ENCODE results near the gene FGFBP2.
"Not testable (repeated sequence)": the region's sequence is repeated elsewhere in the genome, so short reads cannot be mapped to it uniquely, and the experiment has no call there.

Gene FGFBP2

DNA sequence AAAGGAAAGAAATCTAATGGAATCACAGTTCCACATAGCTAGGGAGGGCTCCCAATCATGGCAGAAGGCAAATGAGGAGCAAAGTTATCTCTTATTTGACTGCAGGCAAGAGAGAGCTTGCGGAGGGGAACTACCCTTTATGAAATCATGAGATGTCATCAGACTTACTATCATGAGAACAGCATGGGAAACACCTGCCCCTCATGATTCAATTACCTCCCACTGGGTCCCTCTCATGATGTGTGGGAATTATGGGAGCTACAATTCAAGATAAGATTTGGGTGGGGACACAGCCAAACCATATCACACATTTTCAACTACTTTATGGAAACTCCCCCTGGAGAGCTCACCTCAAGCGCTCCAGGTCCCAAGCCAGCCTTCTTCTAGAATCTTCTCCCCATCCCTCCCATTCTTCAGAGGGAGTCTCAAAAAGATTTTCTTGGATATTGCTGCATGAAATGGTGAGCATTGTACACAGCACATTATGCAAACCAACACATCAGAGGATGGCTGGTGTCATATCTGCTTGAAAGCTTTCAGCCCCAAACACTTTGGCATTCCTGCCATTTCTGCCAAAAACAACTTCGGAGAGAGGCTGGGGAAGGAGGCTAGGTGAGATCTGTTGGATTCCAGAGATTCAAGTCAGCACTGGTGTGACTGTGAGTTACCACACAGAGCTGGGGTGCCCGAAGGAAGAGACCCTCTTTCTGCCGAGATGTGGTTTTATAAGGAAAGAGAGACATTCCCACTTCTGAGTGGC lies 31.3 kb downstream of the FGFBP2 start:
- DNase-seq (ENCODE audit: extremely low read depth in 1 of 2, low read depth in 1 of 2) = no peak

DNA sequence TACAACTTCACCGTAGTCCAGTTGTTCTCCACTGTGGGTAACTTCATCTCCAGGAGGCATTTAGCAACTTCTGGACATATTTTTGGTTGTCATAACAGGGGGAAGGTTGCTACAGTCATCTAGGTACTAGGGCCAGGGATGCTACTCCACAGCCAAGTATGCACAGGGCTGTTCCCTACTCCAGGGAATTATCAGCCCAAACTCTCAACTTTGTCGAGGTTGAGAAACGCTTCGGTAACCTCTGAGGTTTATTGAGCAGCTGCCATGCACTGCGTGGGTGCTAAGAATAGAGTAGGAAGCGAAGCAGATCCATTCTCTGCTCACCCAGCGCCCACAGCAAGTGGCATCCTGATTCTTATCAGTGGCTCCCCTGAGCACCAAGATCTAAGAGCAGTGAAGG lies 32.7 kb downstream of the FGFBP2 start:
- no peak for DNase-seq (ENCODE audit: extremely low read depth in 1 of 2, low read depth in 1 of 2)

DNA sequence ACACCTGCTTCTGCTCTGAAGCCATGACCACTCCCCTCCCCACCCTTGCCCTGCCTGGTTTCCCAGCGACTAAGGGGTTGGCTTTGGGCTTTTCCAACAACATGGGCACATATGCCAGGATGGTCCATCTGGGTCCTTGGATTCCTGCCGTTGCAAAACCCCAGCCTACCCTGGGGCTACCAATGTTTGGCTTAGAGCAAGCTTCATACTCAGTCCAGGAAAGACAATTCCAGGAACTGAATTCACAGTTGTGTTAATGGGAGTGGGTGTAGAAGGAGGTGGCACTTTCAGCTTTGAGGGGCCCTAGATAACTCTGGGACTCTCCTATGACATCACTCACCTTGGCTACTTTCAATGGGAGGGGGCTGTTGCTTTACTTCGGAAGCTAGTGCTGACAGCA lies 33.4 kb downstream of the FGFBP2 start:
- no peak for DNase-seq (ENCODE audit: extremely low read depth in 1 of 2, low read depth in 1 of 2)

DNA sequence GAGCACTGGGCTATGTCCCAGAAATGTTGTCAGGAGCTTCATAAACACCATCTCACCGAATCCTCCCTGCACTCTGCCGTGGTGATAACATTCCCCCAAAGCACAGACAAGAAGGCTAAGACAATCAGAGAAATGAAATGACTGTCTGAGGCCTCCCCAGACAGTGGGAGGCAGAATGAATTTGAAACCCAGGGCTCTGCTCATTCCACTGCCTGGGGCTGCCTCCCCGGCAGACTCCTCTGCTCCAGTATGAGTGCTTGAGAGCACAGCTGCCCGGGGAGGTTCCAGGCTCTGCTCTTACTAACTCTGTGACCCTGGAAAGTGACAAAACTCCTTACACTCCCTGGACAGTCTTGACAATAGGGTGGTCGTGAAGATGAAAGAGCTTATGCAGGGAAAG lies 34.1 kb downstream of the FGFBP2 start:
- no peak for DNase-seq (ENCODE audit: extremely low read depth in 1 of 2, low read depth in 1 of 2)

DNA sequence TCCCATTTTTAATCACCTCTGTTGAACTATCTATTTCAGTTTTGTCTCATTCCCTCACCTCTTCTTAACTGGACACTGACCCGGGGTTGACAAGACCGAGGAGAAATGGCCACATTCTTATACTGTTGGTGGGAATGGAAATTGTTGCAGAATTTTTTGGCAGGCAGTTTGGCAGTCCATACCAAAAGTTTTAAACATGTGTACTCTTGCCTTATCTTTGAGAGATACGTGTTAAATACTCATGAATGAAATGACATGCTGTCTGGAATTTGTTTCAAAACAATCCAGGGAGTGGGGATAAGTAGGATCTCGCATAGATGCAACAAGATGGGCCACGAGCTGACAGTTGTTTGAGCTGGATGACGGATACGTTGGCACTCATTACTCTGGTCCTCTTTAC lies 36.5 kb downstream of the FGFBP2 start:
- DNase-seq (ENCODE audit: extremely low read depth in 1 of 2, low read depth in 1 of 2) = no peak

DNA sequence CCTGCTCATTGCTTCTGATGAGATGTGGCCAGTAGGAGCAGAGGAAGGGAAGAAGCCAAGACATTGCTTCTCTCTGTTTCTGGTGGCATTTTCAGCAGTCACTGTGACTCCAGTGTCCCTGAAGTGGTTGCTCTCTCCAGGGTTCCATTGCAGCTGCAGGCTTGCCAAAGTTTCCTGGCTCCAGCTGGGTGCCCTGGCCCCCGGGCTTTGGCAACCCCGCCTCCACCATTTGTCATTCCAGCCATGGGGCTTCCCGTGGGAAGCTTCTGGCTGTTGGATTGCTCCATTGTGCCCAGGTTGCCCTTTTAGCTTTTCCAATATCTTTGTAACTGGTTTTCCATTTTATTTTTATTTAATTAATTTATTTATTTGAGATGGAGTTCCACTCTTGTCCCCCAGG lies 37.1 kb downstream of the FGFBP2 start:
- DNase-seq (ENCODE audit: extremely low read depth in 1 of 2, low read depth in 1 of 2) = no peak

DNA sequence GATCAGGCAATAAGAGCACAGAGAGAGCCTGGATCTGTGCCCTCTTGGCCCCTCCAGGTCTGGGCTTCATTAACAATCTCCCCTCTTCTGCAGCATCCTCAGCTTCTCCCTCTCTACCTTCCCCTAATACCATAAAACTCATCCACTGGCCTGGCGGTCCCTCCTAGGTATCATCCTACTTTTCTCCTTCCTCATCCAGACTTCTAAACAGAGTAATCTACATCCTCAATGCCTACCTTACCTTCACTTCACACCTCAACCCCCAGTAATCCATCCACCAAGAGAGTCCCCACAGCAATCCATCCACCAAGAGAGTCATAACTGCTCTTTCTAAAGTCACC lies 41.4 kb downstream of the FGFBP2 start:
- DNase-seq (ENCODE audit: extremely low read depth in 1 of 2, low read depth in 1 of 2) = no peak

DNA sequence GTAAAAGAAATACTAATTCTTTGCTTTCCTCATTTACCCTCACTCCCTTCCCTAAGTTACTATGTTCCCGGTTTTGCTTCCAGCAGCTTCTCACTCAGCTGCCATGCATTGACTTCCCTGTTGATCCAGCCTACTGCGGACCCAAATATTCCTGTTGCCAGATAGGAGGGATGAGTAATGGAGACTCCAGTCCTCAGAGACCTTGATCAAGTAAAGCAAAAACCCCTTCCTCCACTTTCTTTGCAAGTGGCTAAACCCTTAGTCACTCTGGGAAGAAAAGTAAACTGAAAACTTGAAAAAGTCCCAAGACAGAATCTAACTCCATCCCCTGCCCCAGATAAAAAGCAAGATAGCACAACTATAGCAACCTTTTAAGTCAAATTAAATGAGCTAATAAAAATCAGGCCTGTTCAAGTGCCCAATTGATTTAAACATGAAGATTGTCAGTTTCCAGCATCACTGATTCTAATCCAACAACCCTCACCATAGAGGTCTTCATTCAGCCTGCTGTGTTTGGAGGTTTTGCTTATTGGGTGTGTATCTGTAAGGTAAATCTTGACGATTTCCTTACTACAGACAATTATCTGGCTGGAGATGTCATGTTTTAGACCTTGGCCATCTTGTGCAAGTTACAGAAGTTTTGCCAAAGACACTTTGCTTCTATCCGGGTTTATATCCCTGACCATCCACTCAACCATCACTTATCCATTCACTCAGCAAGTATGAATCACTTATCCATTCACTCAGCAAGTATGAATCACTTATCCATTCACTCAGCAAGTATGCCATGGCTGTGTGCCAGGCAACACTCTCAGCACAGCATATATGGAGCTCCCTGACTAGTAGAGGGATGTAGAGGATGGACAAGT lies 42.0 kb downstream of the FGFBP2 start:
- DNase-seq (ENCODE audit: extremely low read depth in 1 of 2, low read depth in 1 of 2) = no peak

DNA sequence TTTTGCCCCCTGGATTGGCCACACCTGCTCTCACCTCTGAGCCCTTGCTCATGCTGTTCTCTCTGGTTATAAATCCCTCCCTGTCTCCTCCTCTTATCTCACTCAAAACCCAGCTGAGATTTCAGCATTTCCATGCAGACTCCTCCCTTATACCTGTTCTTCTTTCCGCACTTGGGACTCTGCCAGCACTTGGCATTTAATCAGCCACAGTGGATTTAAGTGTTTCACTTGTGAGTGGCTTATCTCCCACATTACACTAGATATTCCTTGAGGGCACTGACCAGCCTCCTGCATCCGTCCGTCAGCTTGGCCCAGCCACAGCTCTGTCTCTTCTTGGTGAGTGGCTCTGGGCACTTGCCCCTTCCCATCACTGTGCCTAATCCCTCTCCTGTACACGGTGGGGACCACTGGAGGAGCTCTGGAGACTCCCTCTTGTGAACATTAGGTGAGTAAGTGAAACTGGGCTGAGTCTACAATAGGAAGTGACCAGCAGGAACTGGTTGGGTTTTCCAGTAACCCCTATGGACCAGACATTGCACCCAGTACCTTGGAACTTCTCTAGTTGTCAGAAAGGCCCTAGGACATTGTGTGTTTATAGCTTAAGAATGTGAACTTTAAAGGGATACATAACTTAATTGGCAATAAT lies 44.4 kb downstream of the FGFBP2 start:
- no peak for DNase-seq (ENCODE audit: extremely low read depth in 1 of 2, low read depth in 1 of 2)

DNA sequence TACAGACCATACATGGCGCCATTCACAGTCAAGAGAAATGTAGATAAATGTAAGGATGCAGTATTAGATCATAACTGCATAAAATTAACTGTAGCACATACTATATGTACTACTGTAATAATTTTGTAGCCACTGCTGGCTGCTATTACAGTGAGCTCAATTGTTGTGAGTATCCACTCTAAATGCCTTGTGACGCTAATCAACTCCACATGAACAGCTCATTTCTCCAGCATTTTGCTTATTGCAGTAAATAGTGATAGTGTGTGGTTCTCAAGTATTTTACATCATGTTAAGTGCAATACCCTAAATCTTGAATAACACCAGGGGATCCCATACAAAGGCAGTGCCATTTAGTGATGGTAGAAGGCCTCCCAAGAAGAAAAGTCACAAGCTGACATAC lies 45.7 kb downstream of the FGFBP2 start:
- no peak for DNase-seq (ENCODE audit: extremely low read depth in 1 of 2, low read depth in 1 of 2)

DNA sequence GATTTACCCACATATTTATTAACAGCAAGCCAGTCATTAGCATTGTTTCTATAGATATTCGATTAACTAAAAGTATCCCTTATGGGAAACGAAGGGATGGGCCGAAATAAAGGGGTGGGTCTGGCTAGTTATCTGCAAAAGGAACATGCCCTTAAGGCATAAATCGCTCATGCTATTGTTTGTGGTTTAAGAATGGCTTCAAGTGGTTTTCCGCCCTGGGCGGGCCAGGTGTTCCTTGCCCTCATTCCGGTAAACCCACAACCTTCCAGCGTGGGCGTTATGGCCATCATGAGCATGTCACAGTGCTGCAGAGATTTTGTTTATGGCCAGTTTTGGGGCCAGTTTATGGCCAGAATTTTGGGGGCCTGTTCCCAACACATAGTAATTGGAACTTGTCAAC lies 46.6 kb downstream of the FGFBP2 start:
- not testable (repeated sequence) for DNase-seq (ENCODE audit: extremely low read depth in 1 of 2, low read depth in 1 of 2)

DNA sequence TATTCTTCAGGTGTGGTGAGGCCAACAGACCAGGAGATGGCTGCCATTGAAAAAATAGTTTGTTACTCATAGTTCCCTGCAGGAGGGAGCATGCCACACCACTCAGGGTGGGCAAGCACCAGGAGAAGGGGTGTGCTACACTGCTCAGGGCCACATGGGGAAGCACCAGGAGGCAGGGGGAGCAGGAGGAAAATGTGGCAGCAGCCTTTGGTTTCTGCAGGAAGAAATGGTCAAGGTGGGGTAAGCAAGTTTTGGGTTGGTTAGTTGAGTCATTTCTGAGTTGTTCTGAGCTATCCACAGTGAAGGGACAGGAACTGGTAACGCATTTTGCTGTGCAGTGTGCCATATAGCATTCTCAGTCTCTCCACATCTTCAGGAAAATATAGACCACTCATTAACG lies 48.2 kb downstream of the FGFBP2 start:
- no peak for DNase-seq (ENCODE audit: extremely low read depth in 1 of 2, low read depth in 1 of 2)

DNA sequence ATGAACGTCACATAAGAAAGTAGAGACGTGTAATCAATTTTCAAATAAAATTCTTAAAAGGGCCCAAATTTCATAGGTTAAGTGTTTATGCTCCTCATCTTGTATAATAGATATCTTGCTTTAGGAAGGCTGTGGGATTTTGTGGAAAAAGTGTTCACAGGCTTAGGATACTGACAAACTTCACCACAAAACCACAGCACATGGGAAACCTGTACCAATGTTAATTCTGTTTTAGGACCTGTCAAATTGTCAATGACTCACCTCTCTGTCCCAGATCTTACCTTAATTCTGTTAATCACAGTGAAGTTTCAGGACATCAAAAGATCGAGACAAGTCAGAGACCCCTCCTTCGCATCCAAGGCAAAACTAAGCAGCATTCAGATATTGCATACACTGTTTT lies 48.7 kb downstream of the FGFBP2 start:
- DNase-seq (ENCODE audit: extremely low read depth in 1 of 2, low read depth in 1 of 2) = no peak

DNA sequence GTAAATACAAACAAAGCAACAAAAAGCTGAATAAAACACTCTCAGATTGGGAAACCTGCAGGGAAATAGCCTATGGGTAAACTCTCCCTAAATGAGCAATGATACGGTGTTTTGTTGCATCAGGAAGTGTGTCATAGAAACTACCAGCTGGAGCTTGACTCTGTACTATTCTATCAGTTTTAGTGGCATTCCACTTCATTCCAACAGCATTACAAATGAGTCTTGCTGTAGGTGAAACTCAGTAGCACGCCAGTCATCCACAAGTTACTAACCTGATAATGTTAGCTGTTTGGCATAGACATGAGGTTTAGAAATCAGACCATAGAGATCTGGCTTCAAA lies 49.4 kb downstream of the FGFBP2 start:
- DNase-seq (ENCODE audit: extremely low read depth in 1 of 2, low read depth in 1 of 2) = no peak

DNA sequence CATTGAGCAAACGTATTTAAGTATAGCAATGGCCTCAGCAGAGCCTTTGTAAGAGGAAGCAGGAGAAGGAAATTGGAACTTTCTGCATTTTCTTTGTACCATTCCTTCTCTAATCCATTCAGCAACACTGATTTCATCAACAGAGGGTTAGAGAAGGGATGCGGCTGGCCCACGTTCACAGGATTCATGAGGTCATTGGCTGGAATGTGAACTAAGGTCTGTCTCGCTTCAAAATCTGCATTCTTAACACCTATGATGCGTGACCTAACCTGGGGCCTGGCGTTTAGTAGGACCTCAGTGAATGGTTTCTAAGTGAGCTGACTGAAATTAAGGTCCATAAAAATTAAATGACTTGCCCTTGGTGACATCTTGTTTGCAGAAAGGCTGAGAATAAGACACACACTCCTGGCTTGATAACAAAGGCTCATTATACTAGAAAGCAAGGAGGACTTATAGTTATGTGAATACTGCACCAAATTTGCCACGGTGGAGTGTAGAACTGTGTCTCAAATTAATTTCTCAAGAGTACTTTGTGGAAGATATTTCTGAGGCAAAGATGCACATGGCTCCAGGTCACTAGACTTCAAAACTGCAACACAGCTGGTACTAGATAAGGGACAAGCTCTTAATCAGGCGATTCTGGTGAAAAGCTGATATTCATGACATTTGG lies 49.9 kb downstream of the FGFBP2 start:
- DNase-seq (ENCODE audit: extremely low read depth in 1 of 2, low read depth in 1 of 2) = no peak

DNA sequence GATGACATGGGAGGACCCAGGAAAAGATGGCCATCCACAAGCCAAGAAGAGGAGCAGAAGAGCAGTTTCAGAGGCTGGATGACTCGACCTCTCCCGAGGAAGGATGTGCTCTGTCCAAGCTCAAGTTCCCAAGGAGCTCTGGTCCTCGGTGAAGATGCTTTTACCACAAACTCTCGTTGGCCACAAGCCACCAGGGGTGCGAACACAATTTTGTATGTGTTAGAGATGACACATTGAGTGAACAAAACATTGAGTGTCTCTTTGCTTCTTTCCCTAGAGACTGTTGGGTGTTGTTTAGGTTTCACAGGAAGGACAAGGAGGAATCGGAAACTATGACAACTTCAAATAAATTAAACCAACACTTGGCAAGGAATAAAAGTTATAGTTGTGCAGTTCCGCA lies 50.7 kb downstream of the FGFBP2 start:
- DNase-seq (ENCODE audit: extremely low read depth in 1 of 2, low read depth in 1 of 2) = no peak
